KMS-11 (cell line): ENCODE results near the gene COMMD10.

ENCODE experiments used
- H2AFZ ChIP-seq: fragments of 200-600 bp; sonication (generic); 2 replicates; pipeline ENCODE4 v1.6.1; 2016; ENCODE audit warnings: antibody characterized with exemption, mixed run types, low read depth
- H3K27ac ChIP-seq: fragments of 200-600 bp; sonication (generic); 2 replicates; pipeline ENCODE4 v1.6.1; 2016; ENCODE audit warnings: mild to moderate bottlenecking, mixed run types
- H3K27me3 ChIP-seq: fragments of 200-600 bp; sonication (generic); 2 replicates; pipeline ENCODE4 v1.6.1; 2017; ENCODE audit warnings: mild to moderate bottlenecking, low read depth, mixed run types, moderate library complexity; ENCODE audit not compliant: insufficient read depth
- H3K36me3 ChIP-seq: fragments of 200-600 bp; sonication (generic); 2 replicates; pipeline ENCODE4 v1.6.1; 2017; ENCODE audit warnings: mild to moderate bottlenecking, mixed run types; ENCODE audit not compliant: insufficient read depth
- H3K4me1 ChIP-seq: fragments of 200-600 bp; sonication (generic); 2 replicates; pipeline ENCODE4 v1.6.1; 2016; ENCODE audit warnings: mild to moderate bottlenecking, low read depth, mixed run types; ENCODE audit not compliant: poor library complexity, severe bottlenecking
- H3K4me2 ChIP-seq: fragments of 200-600 bp; sonication (generic); 2 replicates; pipeline ENCODE4 v1.7.0; 2016; ENCODE audit warnings: mild to moderate bottlenecking, mixed run types
- H3K4me3 ChIP-seq: fragments of 200-600 bp; sonication (generic); IDR thresholded peaks from 2 replicates; pipeline ENCODE4 v1.6.1; 2017; ENCODE audit warnings: low read depth, low read length, mixed read lengths; ENCODE audit not compliant: insufficient read depth
- H3K79me2 ChIP-seq: fragments of 200-600 bp; sonication (generic); 2 replicates; pipeline ENCODE4 v1.6.1; 2016; ENCODE audit warnings: low read depth, mixed run types; ENCODE audit not compliant: insufficient read depth
- H3K9ac ChIP-seq: fragments of 200-600 bp; sonication (generic); 2 replicates; pipeline ENCODE4 v1.6.1; 2016; ENCODE audit warnings: mild to moderate bottlenecking, mixed run types
- H4K20me1 ChIP-seq: fragments of 200-600 bp; sonication (generic); 2 replicates; pipeline ENCODE4 v1.6.1; 2016; ENCODE audit warnings: mild to moderate bottlenecking, mixed run types; ENCODE audit not compliant: insufficient read depth
- CTCF ChIP-seq: fragments of 200-600 bp; sonication (generic); conservative IDR thresholded peaks from 2 replicates; pipeline ENCODE4 v1.6.1; 2017; ENCODE audit warnings: low read depth, mild to moderate bottlenecking, antibody characterized with exemption, low read length, moderate library complexity, mixed read lengths

COMMD10 gene

GRCh38 chr5:116242343-116242742 is 157.5 kb downstream of the COMMD10 start:
- no peaks in the 10 kb centered on the region for H3K36me3 ChIP-seq
- no peak overlapping the region for H2AFZ ChIP-seq
- H3K4me1 ChIP-seq: no peaks in the 10 kb centered on the region
- no peak overlapping the region for H3K4me2 ChIP-seq
- no peaks in the 10 kb centered on the region for H3K27me3 ChIP-seq
- no peak overlapping the region for H3K4me3 ChIP-seq
- no peak overlapping the region for H3K9ac ChIP-seq
- no peak overlapping the region for H3K27ac ChIP-seq
- no peaks in the 10 kb centered on the region for H4K20me1 ChIP-seq
- no peak for TF ChIP-seq CTCF
- H3K79me2 ChIP-seq: no peaks in the 10 kb centered on the region

- no peaks in the 10 kb centered on the region for H3K27me3 ChIP-seq
- H3K27ac ChIP-seq: no peak overlapping the region
- H3K79me2 ChIP-seq: no peaks in the 10 kb centered on the region
- no peak overlapping the region for H3K9ac ChIP-seq
- H3K4me2 ChIP-seq: no peak overlapping the region
- no peak overlapping the region for H3K4me3 ChIP-seq
- H3K36me3 ChIP-seq: no peaks in the 10 kb centered on the region
- H3K4me1 ChIP-seq: no peaks in the 10 kb centered on the region
- TF ChIP-seq CTCF: no peak
- no peaks in the 10 kb centered on the region for H4K20me1 ChIP-seq
- no peak overlapping the region for H2AFZ ChIP-seq
These were observed 163.6 kb downstream of the COMMD10 start for GRCh38 chr5:116248432-116248831.

GRCh38 chr5:116249648-116250047 is 164.8 kb downstream of the COMMD10 start:
- H3K36me3 ChIP-seq: no peaks in the 10 kb centered on the region
- H3K27me3 ChIP-seq: no peaks in the 10 kb centered on the region
- H3K79me2 ChIP-seq: no peaks in the 10 kb centered on the region
- H3K27ac ChIP-seq: no peak overlapping the region
- no peak overlapping the region for H3K4me3 ChIP-seq
- H3K4me1 ChIP-seq: no peaks in the 10 kb centered on the region
- no peak overlapping the region for H3K9ac ChIP-seq
- no peak overlapping the region for H3K4me2 ChIP-seq
- H2AFZ ChIP-seq: no peak overlapping the region
- H4K20me1 ChIP-seq: no peaks in the 10 kb centered on the region
- no peak for TF ChIP-seq CTCF

GRCh38 chr5:116256717-116257116 is 171.9 kb downstream of the COMMD10 start:
- Histone ChIP-seq H3K9ac (no peak overlapping the region), H3K4me3 (no peak overlapping the region), H3K27ac (no peak overlapping the region), H3K27me3 (no peaks in the 10 kb centered on the region), H3K4me2 (no peak overlapping the region), H4K20me1 (no peaks in the 10 kb centered on the region), H3K79me2 (no peaks in the 10 kb centered on the region), H3K36me3 (no peaks in the 10 kb centered on the region), H2AFZ (no peak overlapping the region), H3K4me1 (no peaks in the 10 kb centered on the region)
- no peak for TF ChIP-seq CTCF

GRCh38 chr5:116265471-116265870 is 180.6 kb downstream of the COMMD10 start:
- Histone ChIP-seq H3K27me3 (no peaks in the 10 kb centered on the region), H3K27ac (no peak overlapping the region), H3K4me1 (no peaks in the 10 kb centered on the region), H2AFZ (no peak overlapping the region), H3K4me3 (no peak overlapping the region), H4K20me1 (no peaks in the 10 kb centered on the region), H3K9ac (no peak overlapping the region), H3K4me2 (no peak overlapping the region), H3K36me3 (no peaks in the 10 kb centered on the region), H3K79me2 (no peaks in the 10 kb centered on the region)
- no peak for TF ChIP-seq CTCF
